ENCODE data around the gene EGFR.

- TF ChIP-seq CTCF (IDR thresholded peaks at IDR 0.05) (no peak), POLR2A (IDR thresholded peaks at IDR 0.05) (no peak)
Observed at GRCh38 chr7:55033236-55033846, 14.5 kb downstream of the EGFR start.
